ENCODE results near the gene KCTD19.
"Not testable (repeated sequence)": the region's sequence is repeated elsewhere in the genome, so short reads cannot be mapped to it uniquely, and the experiment has no call there.

The KCTD19 gene

GRCh38 chr16:67326472-67327309 lies at the start of gene KCTD19, which contains the start of gene LRRC36:
Gene KCTD19, minus strand, starts transcription at chr16:67326741. Its CDS starts 34 bp downstream, at chr16:67326707.
Gene LRRC36, plus strand, starts transcription at chr16:67326815. Its CDS starts 48 bp downstream, at chr16:67326863.
- peak within 1 kb of the TSS; percentile 53 for H3K4me3 ChIP-seq (ENCODE audit: low read depth, low read length)
- no peak for TF ChIP-seq CTCF (IDR thresholded peaks at IDR 0.05; ENCODE audit: low read depth, low read length)

DNA sequence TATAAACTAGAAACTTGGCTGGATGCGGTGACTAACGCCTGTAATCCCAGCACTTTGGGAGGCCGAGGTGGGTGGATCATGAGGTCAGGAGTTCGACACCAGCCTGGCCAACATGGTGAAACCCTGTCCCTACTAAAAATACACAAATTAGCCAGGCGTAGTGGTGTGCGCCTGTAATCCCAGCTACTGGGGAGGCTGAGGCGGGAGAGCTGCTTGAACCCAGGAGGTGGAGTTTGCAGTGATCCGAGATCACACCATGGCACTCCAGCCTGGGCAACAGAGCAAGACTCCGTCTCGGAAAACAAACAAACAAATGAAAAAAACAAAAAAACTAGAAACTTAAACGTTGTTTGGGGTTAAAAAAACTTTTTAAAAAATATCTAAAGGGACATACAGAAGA lies 49.5 kb upstream of the KCTD19 start:
- not testable (repeated sequence) for H3K4me3 ChIP-seq (ENCODE audit: low read depth, low read length)

DNA sequence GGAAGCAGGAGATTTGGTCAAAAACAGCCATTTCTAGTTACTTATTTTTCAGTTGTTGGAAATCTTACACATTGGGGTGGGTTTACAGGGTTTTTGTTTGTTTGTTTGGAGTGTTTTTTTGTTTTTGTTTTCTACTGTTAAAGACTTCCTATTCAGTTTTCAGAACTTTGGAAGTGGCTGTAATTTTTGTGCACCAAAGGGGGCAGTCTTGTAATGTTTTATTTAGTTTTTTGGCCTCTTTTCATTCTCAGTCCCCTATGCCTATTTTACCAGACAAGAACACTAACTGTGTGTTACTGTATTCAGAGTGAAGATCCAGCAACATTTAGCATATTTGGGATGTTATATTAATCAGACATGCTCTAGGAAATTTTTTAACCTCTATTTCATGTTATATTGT lies 46.1 kb upstream of the KCTD19 start:
- TF ChIP-seq CTCF (IDR thresholded peaks at IDR 0.05; ENCODE audit: low read depth, low read length), result peak; percentile 24; the same call in 1 of the 2 replicates
- H3K4me3 ChIP-seq (ENCODE audit: low read depth, low read length), result no peak overlapping the region

GRCh38 chr16:67370661-67371060 lies 44.1 kb upstream of the KCTD19 start:
- no peak overlapping the region for H3K4me3 ChIP-seq (ENCODE audit: low read depth, low read length)
- TF ChIP-seq CTCF (IDR thresholded peaks at IDR 0.05; ENCODE audit: low read depth, low read length), result no peak

DNA sequence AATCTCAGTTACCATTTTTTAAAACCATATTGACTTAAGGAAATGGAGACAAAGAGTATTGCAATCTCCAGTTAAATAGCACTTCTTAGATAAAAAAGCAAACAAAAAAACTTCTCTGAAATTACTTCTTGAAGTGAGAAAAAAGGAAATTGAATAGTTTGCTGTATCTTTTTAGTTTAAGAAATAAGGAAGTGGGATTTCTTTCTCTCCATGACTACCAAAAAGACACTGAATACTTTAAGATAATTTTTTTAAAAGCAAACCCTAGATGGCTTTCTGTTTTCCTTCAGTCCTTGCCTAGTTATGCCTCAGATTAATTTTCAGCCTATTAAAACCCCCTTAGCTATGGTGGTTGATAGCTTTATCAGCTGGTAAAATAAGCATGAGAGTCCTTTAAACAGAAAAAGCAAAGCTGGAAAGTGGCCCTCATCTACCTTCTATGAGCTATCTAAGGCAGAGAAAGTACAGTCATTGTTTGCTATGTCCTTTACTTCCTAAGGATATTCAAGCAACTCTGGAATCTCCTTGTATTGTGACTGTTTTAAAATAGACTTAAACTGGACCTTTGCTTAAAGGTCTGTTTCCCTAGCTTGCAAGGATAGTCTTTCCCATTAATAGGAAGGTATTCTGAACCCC lies 38.2 kb upstream of the KCTD19 start:
- no peak overlapping the region for H3K4me3 ChIP-seq (ENCODE audit: low read depth, low read length)
- TF ChIP-seq CTCF (IDR thresholded peaks at IDR 0.05; ENCODE audit: low read depth, low read length), result no peak

DNA sequence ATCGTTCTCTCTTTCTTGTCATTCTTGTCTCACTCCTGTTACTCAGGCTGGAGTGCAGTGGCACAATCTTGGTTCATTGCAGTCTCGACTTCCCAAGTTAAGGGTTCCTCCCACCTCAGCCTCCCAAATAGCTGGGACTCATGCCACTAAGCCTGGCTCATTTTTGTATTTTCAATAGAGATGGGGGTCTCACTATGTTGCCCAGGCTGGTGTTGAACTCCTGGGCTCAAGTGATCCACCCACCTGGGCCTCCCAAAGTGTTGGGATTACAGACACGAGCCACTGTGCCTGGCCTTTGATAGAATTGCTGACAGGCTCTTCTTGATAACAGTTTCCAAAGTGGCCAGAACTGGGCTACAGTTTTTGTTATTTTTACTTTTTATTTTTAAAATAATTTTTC lies 34.5 kb upstream of the KCTD19 start:
- H3K4me3 ChIP-seq (ENCODE audit: low read depth, low read length), result no peak overlapping the region
- no peak for TF ChIP-seq CTCF (IDR thresholded peaks at IDR 0.05; ENCODE audit: low read depth, low read length)

DNA sequence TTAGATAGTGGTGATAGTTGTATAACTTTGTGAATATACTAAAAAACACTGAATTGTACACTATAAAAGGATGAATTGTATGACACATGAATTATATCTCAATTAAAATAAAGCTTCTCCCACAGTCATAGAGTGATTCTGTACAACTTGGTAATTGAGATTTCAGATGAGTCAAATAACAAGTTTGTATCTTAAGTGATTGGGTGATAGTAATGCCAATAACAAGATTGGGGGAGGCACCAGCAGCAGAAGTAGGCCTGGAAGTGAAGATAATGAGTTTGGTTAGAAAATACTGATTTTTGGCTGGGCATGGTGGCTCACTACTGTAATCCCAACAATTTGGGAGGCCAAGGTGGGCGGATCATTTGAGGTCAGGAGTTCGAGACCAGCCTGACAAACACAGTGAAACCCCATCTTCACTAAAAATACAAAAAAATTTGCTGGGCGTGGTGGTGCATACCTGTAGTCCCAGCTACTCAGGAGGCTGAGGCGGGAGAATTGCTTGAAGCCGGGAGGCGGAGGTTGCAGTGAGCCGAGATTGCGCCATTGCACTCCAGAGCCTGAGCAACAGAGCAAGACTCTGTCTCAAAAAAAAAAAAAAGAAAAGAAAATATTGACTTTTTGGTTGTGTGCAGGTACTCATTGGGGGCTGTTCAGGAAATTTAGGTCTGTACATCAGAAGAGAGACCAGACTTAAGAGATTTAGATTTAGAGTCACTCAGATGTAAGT lies 33.2 kb upstream of the KCTD19 start:
- H3K4me3 ChIP-seq (ENCODE audit: low read depth, low read length), result not testable (repeated sequence)

- no peak overlapping the region for H3K4me3 ChIP-seq (ENCODE audit: low read depth, low read length)
- no peak for TF ChIP-seq CTCF (IDR thresholded peaks at IDR 0.05; ENCODE audit: low read depth, low read length)
Observed at GRCh38 chr16:67357561-67357960, 31.0 kb upstream of the KCTD19 start.
